ENCODE results near the gene DELE1. TPM values are rescaled to one million over a fixed set of nuclear protein-coding genes. Genes with fewer than 3 reads are reported as not detected.

DELE1 gene
- polyA plus RNA-seq, 1 donor from 2014 or later: 49.6 TPM

- Histone ChIP-seq H3K79me2 (replicated peaks; ENCODE audit: insufficient read depth, low read length) (no peaks in the 10 kb centered on the region), H2AFZ (ENCODE audit: low read depth, low read length) (no peak overlapping the region), H3K4me3 (ENCODE audit: low read length) (no peak overlapping the region), H4K20me1 (ENCODE audit: insufficient read depth) (no peaks in the 10 kb centered on the region), H3K27ac (ENCODE audit: low read length) (no peak overlapping the region), H3K4me2 (ENCODE audit: low read length) (no peak overlapping the region), H3K9me3 (ENCODE audit: low read length) (no peaks in the 10 kb centered on the region), H3K36me3 (ENCODE audit: insufficient read depth, low read length) (no peaks in the 10 kb centered on the region), H3F3A (ENCODE audit: insufficient read depth, low read length, poor library complexity, severe bottlenecking) (no peaks in the 10 kb centered on the region), H3K9me2 (ENCODE audit: insufficient read depth, low read length) (no peaks in the 10 kb centered on the region), H3K9ac (ENCODE audit: low read length) (no peak overlapping the region), H3K27me3 (ENCODE audit: insufficient read depth, low read depth, low read length) (no peaks in the 10 kb centered on the region)
- no peak for TF ChIP-seq REST (IDR thresholded peaks at IDR 0.05; ENCODE audit: borderline replicate concordance)
- no peak for TF ChIP-seq EP300 (conservative IDR thresholded peaks at IDR 0.05; ENCODE audit: poor library complexity, severe bottlenecking)
- TF ChIP-seq RAD21 (conservative IDR thresholded peaks at IDR 0.05): no peak
- no peak for TF ChIP-seq SMC3 (conservative IDR thresholded peaks at IDR 0.05; ENCODE audit: poor library complexity)
- no peak for TF ChIP-seq MXI1 (conservative IDR thresholded peaks at IDR 0.05; ENCODE audit: poor library complexity, severe bottlenecking)
- no peak for TF ChIP-seq TAF1 (IDR thresholded peaks at IDR 0.05; ENCODE audit: low read depth)
- TF ChIP-seq POLR2AphosphoS5 (IDR thresholded peaks at IDR 0.05): no peak
- no peak for TF ChIP-seq CTCF (IDR thresholded peaks at IDR 0.05; ENCODE audit: poor library complexity, severe bottlenecking)
- no peak for TF ChIP-seq EZH2 (IDR thresholded peaks at IDR 0.05; ENCODE audit: borderline replicate concordance, insufficient read depth, low read length, poor library complexity, severe bottlenecking)
Measured at GRCh38 chr5:141906517-141906916, 17.2 kb upstream of the DELE1 start.

- TF ChIP-seq POLR2AphosphoS5 (IDR thresholded peaks at IDR 0.05): no peak
- no peak for TF ChIP-seq SMC3 (conservative IDR thresholded peaks at IDR 0.05; ENCODE audit: poor library complexity)
- TF ChIP-seq TAF1 (IDR thresholded peaks at IDR 0.05; ENCODE audit: low read depth): no peak
- TF ChIP-seq REST (IDR thresholded peaks at IDR 0.05; ENCODE audit: borderline replicate concordance): no peak
- TF ChIP-seq RAD21 (conservative IDR thresholded peaks at IDR 0.05): no peak
- no peak for TF ChIP-seq CTCF (IDR thresholded peaks at IDR 0.05; ENCODE audit: poor library complexity, severe bottlenecking)
- TF ChIP-seq MXI1 (conservative IDR thresholded peaks at IDR 0.05; ENCODE audit: poor library complexity, severe bottlenecking): no peak
- no peak for TF ChIP-seq EP300 (conservative IDR thresholded peaks at IDR 0.05; ENCODE audit: poor library complexity, severe bottlenecking)
- no peaks in the 10 kb centered on the region for H3K9me3 ChIP-seq (ENCODE audit: low read length)
- H3K27me3 ChIP-seq (ENCODE audit: insufficient read depth, low read depth, low read length): no peaks in the 10 kb centered on the region
- no peak overlapping the region for H3K9ac ChIP-seq (ENCODE audit: low read length)
- no peak overlapping the region for H3K4me2 ChIP-seq (ENCODE audit: low read length)
- no peaks in the 10 kb centered on the region for H3K79me2 ChIP-seq (replicated peaks; ENCODE audit: insufficient read depth, low read length)
- no peaks in the 10 kb centered on the region for H4K20me1 ChIP-seq (ENCODE audit: insufficient read depth)
- no peak overlapping the region for H3K4me3 ChIP-seq (ENCODE audit: low read length)
- no peaks in the 10 kb centered on the region for H3K36me3 ChIP-seq (ENCODE audit: insufficient read depth, low read length)
- H3K9me2 ChIP-seq (ENCODE audit: insufficient read depth, low read length): no peaks in the 10 kb centered on the region
- no peak overlapping the region for H2AFZ ChIP-seq (ENCODE audit: low read depth, low read length)
- no peak overlapping the region for H3K27ac ChIP-seq (ENCODE audit: low read length)
- H3F3A ChIP-seq (ENCODE audit: insufficient read depth, low read length, poor library complexity, severe bottlenecking): no peaks in the 10 kb centered on the region
Measured at GRCh38 chr5:141906972-141907371, 16.7 kb upstream of the DELE1 start.

Measured in neural cell (in vitro differentiated cells).